ENCODE results near the gene ARHGAP8. TPM values are rescaled to one million over a fixed set of nuclear protein-coding genes. Genes with fewer than 3 reads are reported as not detected.

The ARHGAP8 gene
- total RNA-seq, 4 donors from 2014 or later, result 1.5 to 6.9 (median 4.2) TPM

DNA sequence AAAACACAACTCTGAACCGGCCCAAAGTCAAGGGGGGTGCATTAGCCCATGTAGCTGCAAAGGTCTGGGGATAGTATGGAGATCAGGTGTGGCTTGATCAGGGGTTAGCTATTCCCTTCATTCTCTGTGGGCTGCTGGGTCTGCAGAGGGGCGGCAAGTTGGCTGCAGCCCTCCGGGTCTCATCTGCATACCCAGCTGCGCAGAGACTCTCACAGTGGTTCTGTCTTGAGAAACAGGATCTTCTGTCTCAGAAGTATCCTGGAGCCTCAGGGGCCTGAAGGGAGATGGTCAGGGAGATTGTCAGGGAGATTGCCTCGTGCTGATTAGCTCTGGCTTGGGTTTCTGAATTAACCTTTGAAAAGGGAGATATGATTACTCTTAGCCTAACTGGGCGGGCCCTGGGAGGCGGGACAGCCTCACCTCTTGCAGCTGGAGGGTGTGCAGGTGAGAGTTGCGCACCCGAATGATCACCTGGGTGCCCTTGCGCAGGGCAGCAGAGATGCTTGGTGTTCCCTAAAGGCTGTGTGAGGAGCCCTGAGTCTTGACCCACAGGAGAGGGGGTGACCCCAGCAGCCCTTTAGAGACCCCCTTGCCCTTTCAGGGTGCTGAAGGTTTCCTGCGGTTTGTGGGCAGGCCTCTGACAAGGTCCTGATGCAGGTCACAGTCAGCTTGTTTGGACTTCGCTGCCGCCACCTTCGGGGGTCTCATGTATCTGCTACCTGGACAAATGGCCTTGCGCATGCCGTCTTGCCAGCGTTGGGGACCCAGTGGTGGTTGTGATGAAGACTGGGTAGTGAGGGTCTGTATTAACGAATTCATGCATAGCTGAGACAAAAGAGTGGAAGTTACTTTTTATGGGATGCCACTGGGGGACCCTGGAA, 7.3 kb downstream of the ARHGAP8 start:
- Histone ChIP-seq H3K4me3 (no peak overlapping the region), H3K27me3 (no peaks in the 10 kb centered on the region), H3K27ac (no peak overlapping the region), H3K9me3 (no peaks in the 10 kb centered on the region), H3K4me1 (peaks cover 7% of the 10 kb centered on the region), H3K36me3 (no peaks in the 10 kb centered on the region)
- WGBS, result 84% methylated on average over 14 of the region's 18 CpGs
- TF ChIP-seq CTCF (IDR thresholded peaks at IDR 0.05), result no peak
- TF ChIP-seq EP300 (IDR thresholded peaks at IDR 0.05), result no peak
- TF ChIP-seq POLR2AphosphoS5 (IDR thresholded peaks at IDR 0.05), result no peak
- no peak for TF ChIP-seq POLR2A (IDR thresholded peaks at IDR 0.05)
- no peak for DNase-seq (ENCODE audit: low spot score in 2 of 2)

- Histone ChIP-seq H3K4me3 (no peak overlapping the region), H3K9me3 (no peaks in the 10 kb centered on the region), H3K27ac (no peak overlapping the region), H3K27me3 (no peaks in the 10 kb centered on the region), H3K4me1 (peaks cover 5% of the 10 kb centered on the region), H3K36me3 (no peaks in the 10 kb centered on the region)
- WGBS, result 76% methylated on average over 5 of the region's 5 CpGs
- no peak for TF ChIP-seq POLR2AphosphoS5 (IDR thresholded peaks at IDR 0.05)
- TF ChIP-seq CTCF (IDR thresholded peaks at IDR 0.05), result no peak
- TF ChIP-seq EP300 (IDR thresholded peaks at IDR 0.05), result no peak
- no peak for TF ChIP-seq POLR2A (IDR thresholded peaks at IDR 0.05)
- no peak for DNase-seq (ENCODE audit: low spot score in 2 of 2)
These were observed 8.1 kb downstream of the ARHGAP8 start for GRCh38 chr22:44760476-44760875.

GRCh38 chr22:44761025-44761424, 8.7 kb downstream of the ARHGAP8 start:
- no peaks in the 10 kb centered on the region for H3K4me1 ChIP-seq
- no peak overlapping the region for H3K4me3 ChIP-seq
- no peaks in the 10 kb centered on the region for H3K27me3 ChIP-seq
- no peak for TF ChIP-seq CTCF (IDR thresholded peaks at IDR 0.05)
- TF ChIP-seq POLR2AphosphoS5 (IDR thresholded peaks at IDR 0.05), result no peak
- TF ChIP-seq EP300 (IDR thresholded peaks at IDR 0.05), result no peak
- no peak for TF ChIP-seq POLR2A (IDR thresholded peaks at IDR 0.05)
- H3K9me3 ChIP-seq, result no peaks in the 10 kb centered on the region
- no peak for DNase-seq (ENCODE audit: low spot score in 2 of 2)
- H3K36me3 ChIP-seq, result no peaks in the 10 kb centered on the region
- WGBS, result 77% methylated on average over 10 of the region's 10 CpGs
- no peak overlapping the region for H3K27ac ChIP-seq

DNA sequence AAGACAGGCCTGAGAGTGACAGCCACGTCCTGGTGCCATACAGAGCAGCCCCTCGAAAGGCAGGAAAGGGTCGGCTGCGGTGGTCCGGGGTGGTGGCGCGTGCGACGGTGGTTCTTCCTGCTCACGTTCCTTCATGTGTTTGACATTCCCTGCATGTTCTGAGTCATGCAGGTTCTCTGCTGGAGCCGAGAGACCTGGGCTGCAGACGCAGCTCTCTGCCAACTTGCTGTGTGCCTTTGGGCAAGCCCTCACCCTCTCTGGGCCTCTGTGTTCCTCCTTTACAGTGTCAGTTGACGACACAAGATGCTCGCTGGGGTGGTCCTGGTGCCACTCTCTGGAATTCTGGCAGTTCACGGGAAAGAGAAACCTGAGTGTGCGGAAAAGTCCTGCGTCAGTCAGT, 12.0 kb downstream of the ARHGAP8 start:
- TF ChIP-seq POLR2A (IDR thresholded peaks at IDR 0.05), result no peak
- no peak overlapping the region for H3K4me3 ChIP-seq
- no peaks in the 10 kb centered on the region for H3K36me3 ChIP-seq
- H3K27me3 ChIP-seq, result no peaks in the 10 kb centered on the region
- 89% methylated on average over 17 of the region's 17 CpGs for WGBS
- H3K9me3 ChIP-seq, result no peaks in the 10 kb centered on the region
- no peak overlapping the region for H3K27ac ChIP-seq
- no peak for DNase-seq (ENCODE audit: low spot score in 2 of 2)
- H3K4me1 ChIP-seq, result no peaks in the 10 kb centered on the region

DNA sequence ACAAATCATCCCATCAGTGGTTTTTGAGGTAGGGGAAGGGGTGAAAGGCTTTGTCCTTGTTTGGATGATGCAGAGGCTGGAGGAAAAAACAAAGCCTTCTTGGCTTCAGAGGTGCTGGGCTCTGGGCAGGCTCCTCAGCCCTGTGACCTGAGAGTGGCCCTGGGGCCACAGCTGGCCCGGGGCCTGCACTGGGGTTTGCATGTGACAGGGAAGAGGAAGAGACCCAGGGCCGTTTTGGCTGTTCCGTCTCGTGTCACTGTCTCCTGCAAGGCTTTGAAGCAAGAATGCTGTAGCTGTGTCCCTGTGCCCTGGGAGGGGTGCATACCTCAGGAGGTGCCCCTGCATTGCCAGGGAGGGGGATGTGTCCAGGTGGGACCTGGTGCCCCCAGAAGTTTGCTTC, 12.6 kb downstream of the ARHGAP8 start:
- no peaks in the 10 kb centered on the region for H3K27me3 ChIP-seq
- TF ChIP-seq POLR2AphosphoS5 (IDR thresholded peaks at IDR 0.05) (no peak), POLR2A (IDR thresholded peaks at IDR 0.05) (no peak), CTCF (IDR thresholded peaks at IDR 0.05) (no peak), EP300 (IDR thresholded peaks at IDR 0.05) (no peak)
- no peak for DNase-seq (ENCODE audit: low spot score in 2 of 2)
- no peak overlapping the region for H3K4me3 ChIP-seq
- no peaks in the 10 kb centered on the region for H3K4me1 ChIP-seq
- no peaks in the 10 kb centered on the region for H3K36me3 ChIP-seq
- 13% methylated on average over 3 of the region's 4 CpGs for WGBS
- H3K27ac ChIP-seq, result no peak overlapping the region
- no peaks in the 10 kb centered on the region for H3K9me3 ChIP-seq
